ENCODE results near the gene IL22RA2.

- TF ChIP-seq CTCF (IDR thresholded peaks at IDR 0.05), result no peak
- TF ChIP-seq POLR2A (IDR thresholded peaks at IDR 0.05), result no peak
These were observed 50.4 kb downstream of the IL22RA2 start for GRCh38 chr6:137123078-137123477.
